ENCODE data around the gene SAMD9.
"Not testable (repeated sequence)": the region's sequence is repeated elsewhere in the genome, so short reads cannot be mapped to it uniquely, and the experiment has no call there.

SAMD9 gene

DNA sequence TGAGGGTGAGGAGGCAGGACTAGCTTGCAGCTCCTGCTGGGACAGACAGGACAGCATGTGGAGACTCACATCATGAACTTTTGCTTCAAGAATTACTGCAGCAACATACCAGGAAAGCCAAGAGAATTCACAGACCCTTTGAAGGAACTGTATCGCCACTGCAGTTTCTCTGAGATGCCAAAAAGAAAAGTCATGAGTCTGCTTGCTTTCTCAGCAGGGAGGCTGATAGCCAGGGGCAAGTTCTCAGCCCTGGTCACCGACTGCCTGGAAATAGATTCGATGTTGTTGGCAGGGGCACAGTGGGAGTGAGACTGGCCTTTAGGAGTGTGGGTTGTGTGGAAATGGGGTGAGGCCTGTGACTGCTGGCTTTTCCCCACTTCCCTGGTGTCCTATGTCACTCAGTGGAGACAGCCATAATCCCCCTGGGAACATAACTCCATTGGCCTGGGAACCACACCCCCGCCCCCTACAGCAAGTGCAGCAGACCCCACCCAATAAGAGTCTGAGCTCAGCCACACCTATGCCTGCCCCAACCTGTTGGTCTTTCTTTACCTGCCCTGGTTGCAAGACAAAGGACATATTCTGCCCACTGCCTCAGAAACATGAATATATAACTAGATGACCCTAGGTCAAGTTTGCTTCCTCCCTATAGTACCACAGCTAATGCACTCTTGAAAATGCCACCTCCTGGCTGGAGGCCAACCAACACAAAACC lies 1.6 kb upstream of the SAMD9 start:
- no peak for DNase-seq

DNA sequence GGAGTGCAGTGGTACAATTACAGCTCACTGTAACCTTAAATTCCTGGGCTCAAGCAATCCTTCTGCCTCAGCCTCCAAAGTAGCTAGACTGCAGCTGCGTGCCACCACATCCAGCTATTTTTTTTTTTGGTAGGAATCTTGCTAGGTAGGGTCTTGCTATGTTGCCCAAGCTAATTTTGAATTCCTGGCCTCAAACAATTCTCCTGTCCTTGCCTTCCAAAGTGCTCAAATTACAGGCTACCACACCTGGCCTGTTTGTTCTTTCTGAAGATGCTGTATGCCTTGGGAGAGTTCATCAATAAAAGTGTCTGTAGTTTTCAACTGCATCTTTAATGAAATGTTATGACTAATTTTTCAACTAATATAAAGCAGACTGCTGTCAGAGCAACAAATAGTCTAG lies 452 bp downstream of the SAMD9 start:
- no peak for DNase-seq

DNA sequence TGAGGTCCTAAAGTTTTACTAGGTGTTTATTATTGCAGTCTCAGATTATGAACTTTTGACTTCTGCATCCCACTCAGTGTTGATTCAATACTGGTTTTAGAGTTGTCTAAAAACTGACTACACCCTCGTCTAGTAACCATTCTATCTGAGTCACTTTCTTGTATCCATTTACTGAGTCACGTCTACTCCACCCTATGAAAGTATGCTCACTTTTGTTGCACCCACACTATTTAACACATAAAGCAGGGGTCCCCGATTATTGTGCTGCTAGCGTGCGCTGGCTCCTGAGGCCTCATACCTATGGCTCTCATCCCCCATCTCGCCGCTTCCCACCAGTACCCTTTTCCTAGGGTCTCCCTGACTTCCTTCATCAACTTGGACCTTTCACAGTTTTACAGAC lies 2.0 kb downstream of the SAMD9 start:
- DNase-seq: no peak

DNA sequence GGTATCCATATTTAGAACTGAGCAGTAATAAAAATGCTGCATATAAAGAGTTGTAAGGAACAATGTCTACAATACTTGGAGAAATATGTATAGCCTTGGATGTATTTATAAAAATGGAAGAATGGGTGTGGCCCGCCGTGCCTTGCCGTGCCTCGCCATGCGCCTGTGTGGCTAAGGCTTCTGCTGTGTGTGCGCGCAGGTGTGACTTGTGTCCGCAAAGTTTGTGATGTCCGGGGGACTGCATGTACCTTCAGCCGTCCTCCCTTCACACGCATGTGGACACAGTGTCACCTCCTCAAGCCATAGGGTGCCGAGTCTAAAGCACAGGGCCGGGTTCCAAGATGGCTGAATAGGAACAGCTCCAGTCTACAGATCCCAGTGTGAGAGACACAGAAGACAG lies 9.8 kb downstream of the SAMD9 start:
- DNase-seq: no peak

DNA sequence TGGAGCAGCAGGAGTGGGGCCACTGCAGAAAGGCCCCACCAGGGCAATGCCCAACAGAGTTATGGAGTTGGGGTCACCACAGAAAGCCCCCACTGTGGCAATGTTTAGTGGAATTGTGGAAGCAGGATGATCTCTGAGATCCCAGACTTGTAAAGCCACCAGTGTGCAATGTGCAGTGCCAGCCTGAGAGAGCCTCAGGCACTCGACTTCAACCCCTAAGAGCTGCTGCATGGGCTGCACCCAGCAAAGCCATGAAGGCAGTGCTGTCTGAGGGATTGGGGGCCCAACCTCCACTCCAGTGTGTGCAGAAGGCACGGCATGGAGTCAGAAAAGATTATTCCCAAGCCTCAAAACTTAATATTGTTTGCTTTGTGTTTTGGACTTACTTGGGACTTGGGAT lies 20.4 kb downstream of the SAMD9 start:
- DNase-seq: no peak

- DNase-seq: no peak
These were observed 24.9 kb downstream of the SAMD9 start for GRCh38 chr7:93092757-93093370.

- DNase-seq: not testable (repeated sequence)
These were observed 44.4 kb downstream of the SAMD9 start for GRCh38 chr7:93073357-93073756.

- no peak for DNase-seq
These were observed 55.2 kb downstream of the SAMD9 start for GRCh38 chr7:93062599-93062998.

DNA sequence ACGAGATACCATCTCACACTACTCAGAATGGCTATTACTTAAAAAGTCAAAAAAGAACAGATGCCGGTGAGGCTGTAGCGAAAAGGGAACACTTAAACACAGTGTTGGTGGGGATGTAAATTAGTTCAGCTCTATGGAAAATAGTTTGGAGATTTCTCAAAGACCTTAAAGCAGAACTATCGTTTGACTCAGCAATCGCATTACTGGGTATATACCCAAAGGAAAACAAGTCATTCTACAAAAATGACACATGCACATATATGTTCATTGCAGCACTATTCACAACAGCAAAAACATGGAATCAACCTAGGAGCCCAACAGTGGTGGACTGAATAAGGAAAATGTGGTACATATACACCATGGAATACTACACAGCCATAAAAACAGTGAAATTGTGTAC lies 56.9 kb downstream of the SAMD9 start:
- no peak for DNase-seq

GRCh38 chr7:93060025-93060424 lies 57.8 kb downstream of the SAMD9 start:
- no peak for DNase-seq

- DNase-seq: not testable (repeated sequence)
These were observed 61.2 kb downstream of the SAMD9 start for GRCh38 chr7:93056621-93057020.

GRCh38 chr7:93055543-93056107 lies 62.2 kb downstream of the SAMD9 start:
- no peak for DNase-seq

DNA sequence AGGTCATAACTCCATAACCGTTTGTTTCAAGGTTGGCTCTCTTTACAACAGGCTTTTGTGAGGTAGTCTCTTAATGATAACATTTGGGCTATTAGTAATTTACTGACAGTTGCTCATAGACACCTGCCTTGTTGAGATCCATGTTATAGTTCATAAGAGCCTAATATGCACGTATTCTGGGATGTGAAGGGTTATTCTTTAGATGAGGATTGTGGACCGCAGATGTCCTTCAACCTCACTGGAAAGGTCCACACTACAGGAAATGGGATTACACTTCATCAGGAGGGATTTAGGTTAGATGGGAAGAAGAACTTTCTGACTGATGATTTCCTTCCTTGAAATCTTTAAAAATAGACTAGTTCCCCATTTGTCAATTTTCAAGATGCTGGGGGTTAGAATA lies 62.8 kb downstream of the SAMD9 start:
- DNase-seq: no peak

GRCh38 chr7:93053949-93054943 lies 63.5 kb downstream of the SAMD9 start:
- DNase-seq: no peak

DNA sequence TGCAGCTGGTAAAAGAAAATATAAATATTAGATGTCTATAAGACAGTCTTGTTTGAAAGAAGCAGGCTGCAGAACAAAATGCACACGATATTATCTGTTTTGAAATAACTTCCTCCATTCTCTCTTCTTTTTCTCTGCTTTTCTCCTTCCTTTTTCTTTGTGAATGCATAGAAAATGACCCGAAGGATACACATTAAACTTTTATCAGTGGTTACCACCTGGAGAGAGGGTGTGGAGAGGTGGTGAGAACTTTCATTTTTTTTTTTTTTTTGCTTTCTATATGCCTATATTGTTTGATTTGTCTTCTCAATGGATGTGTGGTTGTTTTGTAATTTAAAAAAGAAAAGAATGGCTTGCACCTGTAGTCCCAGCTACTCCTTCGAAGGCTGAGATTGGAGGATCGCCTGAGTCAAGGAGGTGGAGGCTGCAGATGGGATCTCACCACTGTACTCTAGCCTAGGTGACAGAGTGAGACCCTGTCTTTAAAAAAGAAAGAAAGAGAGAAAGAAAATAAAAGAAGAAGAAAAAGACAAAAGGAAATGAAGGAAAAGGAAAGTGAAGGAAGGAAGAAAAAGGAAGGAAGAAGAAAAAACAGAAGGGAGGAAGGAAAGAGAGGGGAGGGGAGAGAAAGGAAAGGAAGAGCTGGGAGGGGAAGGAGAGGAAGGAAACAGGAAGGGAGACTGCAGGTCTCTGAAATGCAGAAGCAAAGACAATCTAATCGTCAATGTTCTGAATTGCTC lies 64.4 kb downstream of the SAMD9 start:
- no peak for DNase-seq

- no peak for DNase-seq
These were observed 66.1 kb downstream of the SAMD9 start for GRCh38 chr7:93051660-93052059.

Measured in stimulated activated CD4-positive, alpha-beta T cell treated with anti-CD3 and anti-CD28 coated beads, Interleukin-4, amount 100 ng/mL, for 4 hours (primary cell).